DND-41 (cell line): ENCODE data around the gene SMIM21.

Source experiments
- EZH2 ChIP-seq: IDR thresholded peaks from 3 replicates; pipeline ENCODE4 v1.6.1; 2012; ENCODE audit warnings: borderline replicate concordance, low read depth, mild to moderate bottlenecking, moderate library complexity, low read length, inconsistent platforms; ENCODE audit not compliant: severe bottlenecking
- TF ChIP-seq, protein P1 (sequence below): IDR thresholded peaks from 2 replicates; pipeline ENCODE4 v1.5.1; 2012; ENCODE audit warnings: borderline replicate concordance, low read length, moderate library complexity, mild to moderate bottlenecking; ENCODE audit not compliant: poor library complexity, severe bottlenecking; ENCODE audit errors: extremely low read depth

GRCh38 chr18:75429975-75430374, 2.5 kb upstream of the SMIM21 start:
- TF ChIP-seq, protein P1, sequence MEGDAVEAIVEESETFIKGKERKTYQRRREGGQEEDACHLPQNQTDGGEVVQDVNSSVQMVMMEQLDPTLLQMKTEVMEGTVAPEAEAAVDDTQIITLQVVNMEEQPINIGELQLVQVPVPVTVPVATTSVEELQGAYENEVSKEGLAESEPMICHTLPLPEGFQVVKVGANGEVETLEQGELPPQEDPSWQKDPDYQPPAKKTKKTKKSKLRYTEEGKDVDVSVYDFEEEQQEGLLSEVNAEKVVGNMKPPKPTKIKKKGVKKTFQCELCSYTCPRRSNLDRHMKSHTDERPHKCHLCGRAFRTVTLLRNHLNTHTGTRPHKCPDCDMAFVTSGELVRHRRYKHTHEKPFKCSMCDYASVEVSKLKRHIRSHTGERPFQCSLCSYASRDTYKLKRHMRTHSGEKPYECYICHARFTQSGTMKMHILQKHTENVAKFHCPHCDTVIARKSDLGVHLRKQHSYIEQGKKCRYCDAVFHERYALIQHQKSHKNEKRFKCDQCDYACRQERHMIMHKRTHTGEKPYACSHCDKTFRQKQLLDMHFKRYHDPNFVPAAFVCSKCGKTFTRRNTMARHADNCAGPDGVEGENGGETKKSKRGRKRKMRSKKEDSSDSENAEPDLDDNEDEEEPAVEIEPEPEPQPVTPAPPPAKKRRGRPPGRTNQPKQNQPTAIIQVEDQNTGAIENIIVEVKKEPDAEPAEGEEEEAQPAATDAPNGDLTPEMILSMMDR = no peak
- no peak for TF ChIP-seq EZH2
